HUDEP-2 (cell line): ENCODE data around the gene CIB1.
A peak's percentile ranks its signal among the peaks of the same experiment; 100 is the strongest.
"Not testable (repeated sequence)": the region's sequence is repeated elsewhere in the genome, so short reads cannot be mapped to it uniquely, and the experiment has no call there.

Experiments used
- DNase-seq, 76 experiments: peaks; one replicate each; lab custom pipeline; 2025; ENCODE audit not compliant: unreplicated experiment in 76 of 76; lab: John Stamatoyannopoulos, UW

Gene CIB1

GRCh38 chr15:90233387-90234095 is at the start of gene CIB1:
Gene CIB1 (minus strand): TSS chr15:90233941. CDS start chr15:90233885, 56 bp downstream.
- peak; percentile 56 to 98 (median 95) for DNase-seq

- DNase-seq = not testable (repeated sequence)
Observed at GRCh38 chr15:90281637-90282036, 47.9 kb upstream of the CIB1 start.

DNA sequence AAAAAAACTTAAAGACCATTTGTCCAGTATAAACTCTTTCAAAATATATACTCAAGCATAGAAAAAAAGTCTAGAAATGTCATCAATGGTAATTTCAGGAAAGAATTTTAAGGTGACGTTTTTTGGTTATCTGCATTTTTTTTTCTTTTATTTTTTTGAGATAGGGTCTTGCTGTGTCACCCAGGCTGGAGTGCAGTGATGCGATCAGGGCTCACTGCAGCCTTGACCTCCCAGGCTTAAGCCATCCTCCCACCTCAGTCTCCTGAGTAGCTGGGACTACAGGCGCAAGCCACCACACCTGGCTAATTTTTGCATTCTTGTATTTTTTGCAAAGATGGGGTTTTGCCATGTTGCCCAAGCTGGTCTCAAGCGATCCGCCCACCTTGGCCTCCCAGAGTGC is 47.0 kb upstream of the CIB1 start:
- not testable (repeated sequence) for DNase-seq

- not testable (repeated sequence) for DNase-seq
Observed at GRCh38 chr15:90278467-90278866, 44.7 kb upstream of the CIB1 start.

- DNase-seq = no peak
Observed at GRCh38 chr15:90271459-90272166, 37.9 kb upstream of the CIB1 start.

DNA sequence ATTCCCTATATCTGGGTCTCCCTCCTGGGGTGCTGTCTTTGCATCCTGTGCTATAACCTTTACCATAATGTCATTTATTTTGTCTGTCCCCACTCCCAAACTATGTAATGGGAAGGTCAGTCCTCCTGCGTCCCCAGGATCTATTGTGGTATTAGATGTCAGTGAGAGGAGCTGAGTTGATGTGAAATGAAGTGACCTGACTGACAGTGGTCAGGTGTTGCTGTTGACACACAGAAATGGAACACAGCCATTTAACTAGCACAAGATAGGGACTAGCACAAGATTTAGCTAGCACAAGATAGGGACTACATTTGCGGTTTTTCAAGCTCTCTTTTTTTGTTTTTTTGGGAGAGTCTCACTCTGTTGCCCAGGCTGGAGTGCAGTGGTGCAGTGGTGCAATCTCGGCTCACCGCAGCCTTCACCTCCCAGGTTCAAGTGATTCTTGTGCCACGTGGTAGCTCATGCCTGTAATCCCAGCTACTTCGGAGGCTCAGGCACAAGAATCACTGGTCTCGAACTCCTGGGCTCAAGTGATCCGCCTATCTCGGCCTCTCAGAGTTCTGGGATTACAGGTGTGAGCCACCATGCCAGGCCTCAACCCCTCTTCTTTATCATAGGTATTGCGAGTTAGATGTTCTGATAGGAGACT is 36.9 kb upstream of the CIB1 start:
- DNase-seq = no peak

GRCh38 chr15:90268415-90268814 is 34.7 kb upstream of the CIB1 start:
- no peak for DNase-seq

- DNase-seq = no peak
Observed at GRCh38 chr15:90266485-90266884, 32.7 kb upstream of the CIB1 start.

- DNase-seq = peak in 31 of 76 experiments; percentile 6 to 53 (median 28)
Observed at GRCh38 chr15:90266061-90266431, 32.3 kb upstream of the CIB1 start.

GRCh38 chr15:90265271-90266060 is 31.7 kb upstream of the CIB1 start, which contains the start of gene NGRN:
Gene NGRN (plus strand): TSS chr15:90265672. CDS start chr15:90265713, 41 bp downstream.
- DNase-seq = peak in 75 of 76 experiments; percentile 16 to 93 (median 78)

GRCh38 chr15:90264671-90265070 is 30.9 kb upstream of the CIB1 start:
- DNase-seq = peak in 4 of 76 experiments; percentile 4 to 24 (median 12)

DNA sequence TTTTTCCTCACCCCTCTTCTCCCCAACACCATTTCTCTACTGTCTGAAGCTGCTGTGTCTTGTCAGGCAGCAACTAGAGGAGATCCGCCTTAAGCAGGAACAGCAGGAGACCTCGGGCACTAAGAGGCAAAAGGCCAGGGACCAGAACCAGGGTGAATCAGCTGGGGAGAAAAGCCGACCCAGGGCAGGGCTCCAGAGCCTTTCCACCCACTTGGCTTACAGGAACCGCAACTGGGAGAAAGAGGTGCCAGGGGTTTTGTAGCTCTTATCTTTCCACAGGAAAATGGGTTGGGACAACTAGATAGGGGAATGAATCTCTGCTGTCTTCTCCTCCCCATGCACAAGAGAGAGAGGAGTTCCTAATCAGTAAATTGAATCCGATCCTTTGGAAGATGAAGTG is 28.7 kb upstream of the CIB1 start:
- DNase-seq = no peak

GRCh38 chr15:90261811-90262210 is 28.1 kb upstream of the CIB1 start:
- DNase-seq = no peak

- not testable (repeated sequence) for DNase-seq
Observed at GRCh38 chr15:90260731-90261130, 27.0 kb upstream of the CIB1 start.

- no peak for DNase-seq
Observed at GRCh38 chr15:90259524-90259923, 25.8 kb upstream of the CIB1 start.

DNA sequence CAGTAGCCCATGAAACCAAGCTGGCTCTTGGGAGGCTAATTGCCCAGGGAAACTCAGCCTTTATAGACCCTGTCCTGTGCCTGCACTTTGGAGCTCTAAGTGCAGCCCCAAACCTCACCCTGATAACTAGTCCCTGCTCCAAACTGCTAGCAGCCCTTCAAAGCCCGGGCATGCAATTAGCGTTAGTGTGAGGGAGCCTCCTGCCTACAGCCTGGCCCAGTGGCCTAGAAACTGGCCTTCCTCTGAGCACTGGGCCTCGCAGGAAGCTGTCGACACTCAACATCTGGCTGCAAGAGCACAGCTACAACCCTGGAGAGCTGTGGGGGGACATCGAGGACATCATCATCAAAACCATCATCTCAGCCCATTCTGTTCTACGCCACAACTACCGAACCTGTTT is 24.0 kb upstream of the CIB1 start:
- DNase-seq = no peak

DNA sequence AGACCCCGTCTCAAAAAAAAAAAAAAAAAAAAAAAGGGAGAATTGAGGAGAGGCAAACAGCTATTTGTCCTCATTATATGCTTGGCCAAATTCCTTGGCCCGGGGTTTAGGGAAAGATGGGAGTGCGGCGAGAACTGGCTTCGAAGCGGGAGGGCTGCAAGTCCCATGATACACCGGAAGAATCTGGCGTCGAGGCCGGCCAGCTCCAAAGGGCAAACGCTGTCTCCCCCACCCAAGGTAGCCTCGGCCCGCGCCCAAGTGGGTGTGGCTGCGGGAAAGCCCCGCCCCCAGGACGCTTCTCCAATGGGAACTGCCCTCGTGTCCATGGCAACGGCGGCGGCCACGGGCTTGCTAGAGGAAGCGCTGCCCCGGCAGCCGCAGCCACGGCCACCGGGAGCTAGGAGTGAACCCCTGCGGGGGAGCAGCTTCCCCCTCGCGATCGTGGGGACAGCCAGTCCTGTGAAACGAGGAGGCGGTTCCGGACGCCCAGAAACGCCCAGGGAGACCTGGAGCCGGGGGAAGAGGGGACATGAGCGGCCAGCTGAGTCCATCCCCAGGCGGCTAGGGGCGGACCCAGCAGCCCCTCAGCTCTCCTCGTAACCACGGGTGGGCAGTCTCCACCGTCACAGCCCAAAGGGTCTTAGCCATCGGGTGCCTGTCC is 15.6 kb upstream of the CIB1 start, which contains the start of gene TTLL13:
Gene TTLL13, plus strand, starts transcription at position 354 of the 661 bp plus-strand sequence. CDS start 1,075 bp downstream, outside the sequence.
- peak in 75 of 76 experiments; percentile 33 to 96 (median 87) for DNase-seq

GRCh38 chr15:90248789-90249202 is 15.1 kb upstream of the CIB1 start:
- no peak for DNase-seq

GRCh38 chr15:90243943-90244639 is 10.3 kb upstream of the CIB1 start:
- DNase-seq = no peak
